G401 (cell line): ENCODE results near the gene NIT1. TPM values are rescaled to one million over a fixed set of nuclear protein-coding genes. Genes with fewer than 3 reads are reported as not detected.

ENCODE experiments used
- DNase-seq: peaks from one replicate; pipeline ENCODE4 v3.0.0-alpha.2; 2015; ENCODE audit warnings: low spot score
- in situ Hi-C: cut with HindIII; loops from 2 replicates; pipeline ENCODE4 v1.10.0; 2016; ENCODE audit warnings: low sequenced_read_pairs, mixed read lengths
- total RNA-seq: library from RNA; depleted of rRNA; stranded (reverse); fragments of >200 nt; shearing (Covaris generic); gene quantifications from 2 replicates; pipeline ENCODE4 v1.2.3, GENCODE V29; 2014; rRNA removed

Gene NIT1
- total RNA-seq, 1 experiment from 2014 or later, result 22.3 TPM

- peak; percentile 16 for DNase-seq
- in situ Hi-C loops, result no loop called here
Observed at GRCh38 chr1:161166669-161167548, 49.0 kb downstream of the NIT1 start.

GRCh38 chr1:161168906-161169305 lies 51.0 kb downstream of the NIT1 start:
- in situ Hi-C loops, result no loop called here
- no peak for DNase-seq

Other genes with a start within 250 kb of the NIT1 start
- gene ITLN1, start 232.9 kb upstream of the NIT1 start, total RNA-seq, result not detected in 2 replicates
- gene ITLN2, start 163.3 kb upstream of the NIT1 start, total RNA-seq, result not detected in 2 replicates
- 47.6 and 60.7 TPM in 2 replicates for gene F11R, start 97.0 kb upstream of the NIT1 start, total RNA-seq
- gene TSTD1, start 79.1 kb upstream of the NIT1 start, total RNA-seq, result not detected in 2 replicates
- 95.1 and 108 TPM in 2 replicates for gene USF1, start 72.1 kb upstream of the NIT1 start, total RNA-seq
- 0.10 TPM in 1 of 2 replicates, not detected in the other for gene ARHGAP30, start 48.2 kb upstream of the NIT1 start, total RNA-seq
- gene NECTIN4, start 28.5 kb upstream of the NIT1 start, total RNA-seq, result 0.80 and 2.4 TPM in 2 replicates
- 6.3 and 7.1 TPM in 2 replicates for gene KLHDC9, start 19.7 kb upstream of the NIT1 start, total RNA-seq
- gene PFDN2, start 68 bp upstream of the NIT1 start, total RNA-seq, result 17.5 and 20.8 TPM in 2 replicates
- gene DEDD, start 14.6 kb downstream of the NIT1 start, total RNA-seq, result 22.9 and 48.1 TPM in 2 replicates
- 70.8 and 72.9 TPM in 2 replicates for gene UFC1, start 35.9 kb downstream of the NIT1 start, total RNA-seq
- 3.3 and 8.3 TPM in 2 replicates for gene USP21, start 41.4 kb downstream of the NIT1 start, total RNA-seq
- gene PPOX, start 48.3 kb downstream of the NIT1 start, total RNA-seq, result 22.7 and 27.2 TPM in 2 replicates
- 19.4 and 27.9 TPM in 2 replicates for gene B4GALT3, start 59.4 kb downstream of the NIT1 start, total RNA-seq
- gene ADAMTS4, start 80.9 kb downstream of the NIT1 start, total RNA-seq, result 0.43 and 0.95 TPM in 2 replicates
- gene NDUFS2, start 84.3 kb downstream of the NIT1 start, total RNA-seq, result 215 and 238 TPM in 2 replicates
- gene FCER1G, start 97.2 kb downstream of the NIT1 start, total RNA-seq, result 0.49 TPM in 1 of 2 replicates, not detected in the other
- not detected in 2 replicates for gene APOA2, start 105.5 kb downstream of the NIT1 start, total RNA-seq
- 24.2 and 37.4 TPM in 2 replicates for gene TOMM40L, start 108.0 kb downstream of the NIT1 start, total RNA-seq
- gene NR1I3, start 120.1 kb downstream of the NIT1 start, total RNA-seq, result not detected in 2 replicates
- gene PCP4L1, start 140.6 kb downstream of the NIT1 start, total RNA-seq, result not detected in 2 replicates
- 0.68 TPM in 1 of 2 replicates, not detected in the other for gene MPZ, start 191.9 kb downstream of the NIT1 start, total RNA-seq
- 342 and 386 TPM in 2 replicates for gene SDHC, start 196.3 kb downstream of the NIT1 start, total RNA-seq
- not detected in 2 replicates for gene CFAP126, start 249.8 kb downstream of the NIT1 start, total RNA-seq